Left forelimb (tissue), 1 donor: ENCODE results near the gene NEURL2.
"Not testable (repeated sequence)": the region's sequence is repeated elsewhere in the genome, so short reads cannot be mapped to it uniquely, and the experiment has no call there.

Source experiments
- DNase-seq: peaks from one replicate; pipeline ENCODE4 v3.0.0-alpha.2; 2018; ENCODE audit warnings: low spot score

The NEURL2 gene

GRCh38 chr20:45919542-45920399, 28.8 kb upstream of the NEURL2 start:
- DNase-seq, result no peak

DNA sequence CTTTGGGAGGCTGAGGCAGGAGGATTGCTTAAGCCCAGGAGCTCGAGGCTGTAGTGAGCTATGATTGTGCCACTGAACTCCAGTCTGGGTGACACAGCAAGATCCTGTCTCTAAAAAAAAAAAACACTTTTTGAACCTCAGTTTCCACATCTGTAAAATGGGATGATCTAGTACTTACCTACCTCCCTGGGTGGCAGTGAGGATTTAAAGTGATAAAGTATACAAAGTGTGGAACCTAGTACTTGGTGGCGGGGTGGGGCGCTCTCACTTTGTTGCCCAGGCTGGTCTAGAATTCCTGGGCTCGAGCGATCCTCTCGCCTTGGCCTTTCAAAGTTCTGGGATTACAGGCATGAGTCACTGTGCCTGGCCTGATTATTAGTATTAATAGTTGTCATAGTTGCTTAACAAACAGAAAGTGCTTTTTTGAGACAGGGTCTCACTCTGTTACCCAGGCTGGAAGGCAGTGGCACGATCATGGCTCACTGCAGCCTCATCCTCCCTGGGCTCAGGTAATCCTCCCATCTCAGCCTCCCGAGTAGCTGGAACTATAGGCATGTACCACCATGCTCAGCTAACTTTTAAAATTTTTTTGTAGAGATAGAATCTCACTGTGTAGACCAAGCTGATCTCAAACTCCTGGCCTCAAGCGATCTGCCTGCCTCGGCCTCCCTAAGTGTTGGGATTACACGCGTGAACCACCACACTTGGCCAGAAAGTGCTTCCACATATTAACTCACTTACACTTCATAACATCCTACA, 27.9 kb upstream of the NEURL2 start:
- DNase-seq, result no peak

GRCh38 chr20:45918182-45918737, 27.3 kb upstream of the NEURL2 start:
- DNase-seq, result no peak

DNA sequence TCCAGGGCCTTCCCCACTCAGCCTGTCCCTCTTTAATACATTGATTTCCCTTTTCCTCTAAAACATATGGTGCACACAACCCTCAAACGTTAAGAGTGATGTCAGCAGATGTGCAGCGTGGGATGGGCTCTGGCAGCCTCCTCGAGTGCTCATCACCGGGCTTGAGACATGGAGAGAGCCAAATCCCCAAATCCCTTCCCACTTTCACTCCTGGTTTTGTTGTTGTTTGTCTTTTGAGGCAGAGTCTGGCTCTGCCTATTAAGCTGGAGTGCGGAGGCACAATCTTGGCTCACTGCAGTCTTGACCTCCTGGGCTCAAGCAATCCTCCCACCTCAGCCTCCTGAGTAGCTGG, 26.8 kb upstream of the NEURL2 start:
- DNase-seq, result no peak

DNA sequence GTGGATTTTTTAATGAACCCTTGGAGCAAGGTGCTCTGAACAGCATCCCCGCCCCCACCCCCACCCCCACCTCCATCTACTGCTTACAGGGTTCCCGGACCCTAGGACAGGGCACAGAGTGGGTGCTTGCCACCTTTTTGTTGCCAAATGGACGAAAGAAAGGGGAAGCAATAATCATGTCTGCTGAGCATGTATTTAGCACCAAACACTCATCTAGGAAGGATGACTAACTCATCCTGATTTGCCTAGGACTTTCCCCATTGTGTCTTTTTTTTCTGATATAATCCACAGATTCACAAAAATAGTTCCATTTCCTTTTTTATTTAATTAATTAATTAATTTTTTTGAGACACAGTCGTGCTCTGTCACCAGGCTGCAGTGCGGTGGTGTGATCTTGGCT, 22.1 kb upstream of the NEURL2 start:
- no peak for DNase-seq

- DNase-seq, result no peak
Measured at GRCh38 chr20:45912344-45912682, 21.3 kb upstream of the NEURL2 start.

DNA sequence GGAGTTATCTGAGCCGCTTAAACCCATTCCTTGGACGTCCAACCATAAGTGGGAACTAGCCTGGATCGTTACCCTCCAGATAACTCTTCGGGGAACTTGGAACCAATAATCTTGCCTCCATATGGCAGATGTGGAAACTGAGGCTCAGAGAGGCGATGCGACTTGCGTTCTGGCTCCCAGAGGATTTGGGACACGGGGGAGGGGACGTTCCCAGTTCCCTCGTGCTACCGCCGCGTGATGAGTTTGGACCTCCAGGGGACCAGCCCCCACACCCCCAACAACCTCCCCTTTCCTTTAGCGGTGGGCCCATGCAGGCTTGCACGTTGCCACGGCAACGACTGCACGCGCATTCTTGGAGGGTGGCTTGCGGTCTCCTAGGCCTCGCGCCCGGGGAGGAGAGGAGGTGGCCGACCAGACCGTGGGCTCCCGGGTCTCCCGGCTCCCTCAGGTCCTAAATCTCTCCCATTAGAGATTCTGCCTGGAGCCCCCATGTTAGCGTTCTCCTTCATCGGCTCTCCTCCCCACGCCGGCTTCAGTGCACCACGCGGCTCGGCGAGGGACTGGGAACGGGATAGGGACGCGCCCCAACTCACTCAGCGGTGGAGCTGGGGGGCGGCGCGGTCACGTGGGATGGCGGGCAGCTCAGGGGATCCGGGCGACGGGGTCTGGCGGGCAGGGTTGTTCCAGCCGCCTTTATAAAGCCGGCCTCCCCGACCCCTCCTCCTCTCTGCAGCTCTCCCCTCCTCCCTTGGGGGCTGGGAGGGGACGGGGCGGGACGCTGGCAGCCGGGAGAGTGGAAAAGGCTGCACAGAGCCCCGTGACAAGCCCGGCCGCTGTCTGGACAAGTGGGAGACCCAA, 20.7 kb upstream of the NEURL2 start, which contains the start of gene PLTP:
PLTP (minus strand) TSS at position 670 of the 858 bp plus-strand sequence. CDS start 703 bp downstream, outside the sequence.
- DNase-seq, result peak; percentile 85

DNA sequence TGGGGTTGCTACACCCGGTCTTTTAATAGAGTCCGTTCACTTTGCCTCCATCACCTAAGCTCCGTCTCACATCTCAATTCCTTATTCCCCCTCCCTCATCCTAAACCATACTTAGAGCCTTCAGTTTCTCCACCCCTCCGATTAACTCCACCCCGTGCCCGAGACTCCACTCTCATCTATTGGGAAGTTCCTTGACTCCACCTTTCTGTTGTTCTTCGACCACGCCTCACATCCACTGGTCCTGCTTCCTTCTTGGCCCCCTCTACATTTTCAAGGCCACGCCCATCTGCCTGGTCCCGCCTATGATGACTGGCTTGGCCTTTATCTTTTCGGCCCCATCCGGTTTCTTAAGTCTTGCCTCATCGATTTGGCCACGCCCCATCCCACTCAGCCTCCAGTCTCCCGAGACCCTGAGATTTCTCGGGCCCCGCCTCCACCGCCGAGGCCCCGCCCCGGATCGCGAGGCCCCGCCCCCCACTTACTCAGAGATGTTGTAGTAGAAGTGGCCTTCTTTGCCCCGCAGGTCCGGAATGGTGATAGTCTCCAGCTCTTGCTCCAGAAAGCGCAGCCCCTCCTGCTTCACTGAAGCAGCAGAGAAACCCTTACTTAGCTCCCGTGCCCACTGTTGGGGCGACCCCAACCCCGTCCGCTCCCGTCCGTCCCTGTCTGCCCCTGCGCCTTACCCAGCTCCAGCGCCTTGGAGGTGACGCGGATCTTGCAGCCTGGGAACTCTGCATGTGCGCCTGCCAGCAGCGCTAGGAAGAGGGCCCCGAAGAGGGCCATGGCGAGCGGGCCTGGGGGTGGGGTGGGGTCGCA, 19.9 kb upstream of the NEURL2 start:
- DNase-seq, result peak; percentile 91

- DNase-seq, result no peak
Measured at GRCh38 chr20:45909817-45910669, 19.0 kb upstream of the NEURL2 start.

DNA sequence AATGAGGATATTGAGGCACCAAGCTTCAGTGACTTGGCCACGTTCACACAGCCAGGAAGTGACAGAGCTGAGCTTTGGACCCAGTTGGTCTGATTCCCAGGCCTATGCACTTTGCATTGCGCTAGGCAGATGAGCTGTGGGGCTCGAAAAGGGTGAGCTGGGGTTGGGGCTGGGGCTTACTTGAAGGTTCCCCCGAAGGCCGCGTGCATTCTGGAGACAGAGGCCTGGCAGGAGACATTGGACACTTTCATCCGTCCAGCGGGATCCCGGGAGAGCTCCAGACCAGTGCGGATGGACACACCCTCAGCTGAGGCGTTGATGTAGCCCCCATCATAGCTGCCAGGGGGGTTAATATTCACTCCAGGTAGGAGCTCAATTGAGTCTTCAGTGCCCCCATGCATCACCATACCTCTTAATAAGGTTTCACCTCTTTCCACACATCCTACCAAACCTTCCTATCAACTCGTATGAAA, 18.4 kb upstream of the NEURL2 start:
- no peak for DNase-seq

DNA sequence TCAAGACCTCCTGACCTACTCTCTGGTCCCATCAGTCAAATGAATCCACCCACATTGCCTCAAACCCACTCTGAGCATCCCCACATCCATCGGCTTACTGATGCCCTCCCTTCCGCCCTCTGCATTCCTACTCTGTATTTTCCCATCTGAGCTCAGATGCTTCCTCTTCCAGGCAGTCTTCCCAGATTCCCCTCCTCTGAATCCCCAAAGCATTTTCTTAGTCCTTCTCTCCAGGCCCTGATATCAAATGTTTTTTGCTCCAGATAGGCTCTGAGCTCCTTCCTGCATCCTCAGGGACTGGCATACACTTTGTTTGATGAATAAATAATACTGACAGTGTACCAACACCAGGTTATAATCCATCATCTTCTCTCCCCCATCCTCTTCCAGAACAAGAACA, 17.1 kb upstream of the NEURL2 start:
- no peak for DNase-seq

- no peak for DNase-seq
Measured at GRCh38 chr20:45907219-45907948, 16.4 kb upstream of the NEURL2 start.

- DNase-seq, result no peak
Measured at GRCh38 chr20:45905505-45906079, 14.6 kb upstream of the NEURL2 start.

DNA sequence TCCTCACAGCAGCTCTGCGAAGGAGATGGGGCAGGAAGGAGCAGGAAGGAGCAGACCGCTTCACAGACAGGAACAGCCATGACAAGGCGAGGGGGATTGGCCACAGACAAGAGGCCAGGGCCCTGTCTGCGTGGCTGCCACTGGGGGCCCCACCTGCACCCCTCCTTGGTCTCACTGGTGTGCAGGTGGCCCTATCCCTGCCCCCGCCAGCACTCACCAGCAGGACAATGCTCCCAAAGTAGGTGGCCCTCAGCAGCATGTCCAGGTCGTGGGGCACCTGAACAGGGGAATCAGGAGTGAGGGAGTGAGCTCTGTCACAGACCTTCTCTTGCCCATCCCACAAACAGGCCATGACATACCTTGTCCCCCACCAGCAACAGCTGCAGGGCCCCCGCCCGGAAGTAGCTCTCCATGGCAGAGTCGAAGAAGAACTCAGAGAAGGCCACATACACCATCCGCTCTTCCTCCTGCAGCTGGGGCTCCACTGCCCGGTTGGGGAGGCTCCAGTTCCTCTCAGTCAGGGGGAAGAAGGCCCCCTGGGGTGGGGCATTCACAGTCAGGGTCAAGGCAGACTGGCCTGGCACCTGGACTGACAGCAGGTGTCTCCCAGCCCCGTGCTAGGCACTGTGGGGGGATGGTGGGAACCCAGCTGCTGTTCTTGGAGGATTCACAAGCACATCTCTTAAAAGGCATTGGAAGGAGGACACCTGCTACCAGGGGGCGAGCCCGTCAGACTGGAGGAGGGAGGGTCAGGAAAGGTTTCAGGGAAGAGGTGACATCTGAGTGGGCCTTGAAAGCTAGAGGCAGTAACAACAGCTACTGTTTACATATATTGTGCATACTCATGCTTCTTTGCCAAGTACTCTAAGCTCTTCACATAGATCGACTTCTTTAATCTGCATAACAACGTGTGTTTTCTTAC, 13.8 kb upstream of the NEURL2 start:
- no peak for DNase-seq

DNA sequence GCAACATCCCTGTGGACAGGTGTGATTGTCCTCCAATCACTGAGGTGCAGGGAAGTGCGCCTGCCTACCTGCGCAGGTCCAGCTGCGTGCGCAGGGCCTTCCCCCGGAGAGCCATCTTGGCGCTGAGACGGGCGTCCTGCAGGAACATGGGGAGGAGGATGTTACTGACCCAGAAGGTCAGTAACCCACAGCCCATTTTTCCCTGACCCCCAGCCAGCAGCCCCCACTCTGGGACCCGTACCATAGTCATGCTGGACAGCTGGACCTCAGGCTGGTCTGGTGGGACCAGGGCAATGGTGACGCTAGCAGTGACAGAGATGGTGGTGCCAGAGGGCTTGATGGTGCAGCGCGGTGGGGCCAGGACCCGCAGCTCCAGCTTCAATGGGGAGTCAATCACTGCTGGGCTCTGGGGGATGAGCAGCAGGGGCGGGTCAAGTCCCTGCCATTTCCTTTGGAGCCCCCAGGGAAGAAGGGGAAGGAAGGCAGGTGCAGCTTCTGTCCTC, 11.2 kb upstream of the NEURL2 start:
- no peak for DNase-seq

GRCh38 chr20:45901332-45901731, 10.3 kb upstream of the NEURL2 start:
- not testable (repeated sequence) for DNase-seq

DNA sequence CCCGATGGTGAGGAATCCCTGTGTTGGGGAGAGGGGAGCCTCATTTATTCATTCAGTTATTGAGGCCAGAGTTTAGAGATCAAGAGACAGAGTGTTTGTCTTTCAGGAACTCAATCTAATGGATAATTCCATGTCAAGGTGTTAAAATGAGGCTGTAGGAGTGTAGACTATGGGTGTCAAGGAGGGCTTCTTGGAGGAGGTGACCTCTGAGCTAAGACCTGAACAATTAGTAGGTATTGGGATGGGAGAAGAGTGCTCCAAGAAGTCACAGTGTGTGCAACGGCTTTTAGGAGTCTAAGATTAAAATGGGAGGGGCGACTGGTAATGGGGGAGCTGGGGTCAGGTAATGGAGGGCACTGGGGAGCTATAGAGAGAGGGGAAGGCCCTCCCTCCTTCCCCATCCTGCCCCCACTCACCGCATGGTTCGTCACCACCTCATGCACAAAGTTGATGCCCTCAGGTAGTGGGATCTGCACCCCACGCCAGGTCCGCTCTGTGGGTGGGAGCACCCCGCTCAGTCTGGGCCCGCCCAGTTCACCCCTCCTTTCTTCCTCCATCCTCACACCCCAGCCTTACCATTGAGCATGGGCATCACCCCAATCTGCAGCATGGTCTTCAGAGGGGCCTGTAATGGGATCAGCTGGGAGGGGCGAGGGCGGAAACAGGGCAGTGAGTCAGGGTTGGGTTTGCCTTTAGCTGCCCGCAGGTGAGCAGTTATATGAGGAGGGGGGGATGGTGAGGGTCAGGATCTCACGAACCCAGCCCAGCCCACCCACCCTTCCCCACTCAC, 8.2 kb upstream of the NEURL2 start:
- no peak for DNase-seq
